HEK293 (cell line): ENCODE measurements around the gene C18orf32.

ENCODE experiments used
- CTCF ChIA-PET: fragments of 350-600 bp; formaldehyde crosslinking; extraction: SDS; loops from one replicate; lab custom pipeline; 2021; ENCODE audit warnings: antibody characterized with exemption; lab: Yijun Ruan, JAX
- POLR2A ChIA-PET: fragments of 300-600 bp; formaldehyde crosslinking; extraction: SDS; loops from one replicate; lab custom pipeline; 2020; ENCODE audit warnings: antibody characterized with exemption, inconsistent platforms; lab: Yijun Ruan, JAX
- H3K27ac ChIP-seq: fragments of 200-500 bp; sonication (Bioruptor generic); 2 replicates; pipeline ENCODE4 v1.5.1; 2014; ENCODE audit warnings: low read depth, low read length, control low read depth, inconsistent platforms; ENCODE audit errors: extremely low read depth
- H3K36me3 ChIP-seq, 2 experiments: fragments of 200-500 bp in 1 of 2; sonication (Bioruptor generic) in 1 of 2; 1 replicate in 1 of 2; 2 replicates in 1 of 2; pipeline ENCODE4 v1.5.1; 2014 to 2017; ENCODE audit warnings: inconsistent platforms in 2 of 2, low read length in 2 of 2; ENCODE audit not compliant: control insufficient read depth in 2 of 2, insufficient read depth in 1 of 2
- H3K4me1 ChIP-seq: fragments of 200-500 bp; sonication (Bioruptor generic); 2 replicates; pipeline ENCODE4 v1.5.1; 2014; ENCODE audit warnings: mild to moderate bottlenecking, low read length, inconsistent platforms; ENCODE audit not compliant: control insufficient read depth, insufficient read depth
- H3K4me3 ChIP-seq: 2 replicates; pipeline ENCODE4 v1.5.1; 2011; ENCODE audit warnings: low read depth, mild to moderate bottlenecking, control low read depth, low read length, moderate library complexity
- H3K9me3 ChIP-seq: fragments of 200-500 bp; sonication (Bioruptor generic); 2 replicates; pipeline ENCODE4 v1.5.1; 2014; ENCODE audit warnings: low read depth, low read length, inconsistent platforms; ENCODE audit not compliant: control insufficient read depth, insufficient read depth
- GLIS1 ChIP-seq: fragments of 450-650 bp; formaldehyde crosslinking; IDR thresholded peaks from 2 replicates; pipeline ENCODE4 v1.5.1; 2016; ENCODE audit warnings: missing biosample characterization, missing genetic modification characterization
- MZF1 ChIP-seq: fragments of 450-650 bp; formaldehyde crosslinking; IDR thresholded peaks from 2 replicates; pipeline ENCODE4 v1.5.1; 2017; ENCODE audit warnings: missing biosample characterization, missing genetic modification characterization, borderline replicate concordance
- PATZ1 ChIP-seq: fragments of 450-650 bp; formaldehyde crosslinking; IDR thresholded peaks from 2 replicates; pipeline ENCODE4 v1.5.1; 2016; ENCODE audit warnings: missing biosample characterization, missing genetic modification characterization
- PRDM1 ChIP-seq: fragments of 450-650 bp; formaldehyde crosslinking; IDR thresholded peaks from 2 replicates; pipeline ENCODE4; 2016; ENCODE audit warnings: missing biosample characterization, missing genetic modification characterization
- PRDM4 ChIP-seq: fragments of 450-650 bp; formaldehyde crosslinking; IDR thresholded peaks from 2 replicates; pipeline ENCODE4 v1.5.1; 2017; ENCODE audit warnings: missing biosample characterization, missing genetic modification characterization
- SCRT2 ChIP-seq: fragments of 450-650 bp; formaldehyde crosslinking; IDR thresholded peaks from 2 replicates; pipeline ENCODE4 v1.5.1; 2016; ENCODE audit warnings: missing biosample characterization, missing genetic modification characterization
- ZBTB1 ChIP-seq: fragments of 450-650 bp; formaldehyde crosslinking; IDR thresholded peaks from 2 replicates; pipeline ENCODE4 v1.5.1; 2016; ENCODE audit warnings: missing biosample characterization, missing genetic modification characterization
- ZFP3 ChIP-seq: fragments of 450-650 bp; formaldehyde crosslinking; IDR thresholded peaks from 2 replicates; pipeline ENCODE4 v1.5.1; 2016; ENCODE audit warnings: low read depth, missing biosample characterization, missing genetic modification characterization
- ZIC2 ChIP-seq: fragments of 450-650 bp; formaldehyde crosslinking; IDR thresholded peaks from 2 replicates; pipeline ENCODE4 v1.5.1; 2016; ENCODE audit warnings: missing biosample characterization, missing genetic modification characterization
- ZNF133 ChIP-seq: fragments of 450-650 bp; formaldehyde crosslinking; IDR thresholded peaks from 2 replicates; pipeline ENCODE4 v1.5.1; 2016; ENCODE audit warnings: missing biosample characterization, missing genetic modification characterization
- ZNF2 ChIP-seq: fragments of 450-650 bp; formaldehyde crosslinking; IDR thresholded peaks from 2 replicates; pipeline ENCODE4 v1.5.1; 2016; ENCODE audit warnings: missing biosample characterization, missing genetic modification characterization
- ZNF214 ChIP-seq: fragments of 450-650 bp; formaldehyde crosslinking; IDR thresholded peaks from 2 replicates; pipeline ENCODE4 v1.5.1; 2017; ENCODE audit warnings: missing biosample characterization, mild to moderate bottlenecking, missing genetic modification characterization, borderline replicate concordance
- ZNF248 ChIP-seq: fragments of 450-650 bp; formaldehyde crosslinking; IDR thresholded peaks from 2 replicates; pipeline ENCODE4 v1.5.1; 2017; ENCODE audit warnings: missing biosample characterization, missing genetic modification characterization
- ZNF366 ChIP-seq: fragments of 450-650 bp; formaldehyde crosslinking; conservative IDR thresholded peaks from 2 replicates; pipeline ENCODE4 v1.5.1; 2016; ENCODE audit warnings: missing biosample characterization, missing genetic modification characterization
- ZNF580 ChIP-seq: fragments of 450-650 bp; formaldehyde crosslinking; IDR thresholded peaks from 2 replicates; pipeline ENCODE4 v1.5.1; 2016; ENCODE audit warnings: missing biosample characterization, missing genetic modification characterization
- ZNF585B ChIP-seq: fragments of 450-650 bp; formaldehyde crosslinking; IDR thresholded peaks from 2 replicates; pipeline ENCODE4 v1.5.1; 2016; ENCODE audit warnings: missing biosample characterization, missing genetic modification characterization
- ZNF624 ChIP-seq: fragments of 450-650 bp; formaldehyde crosslinking; IDR thresholded peaks from 2 replicates; pipeline ENCODE4 v1.5.1; 2017; ENCODE audit warnings: missing biosample characterization, missing genetic modification characterization
- ZNF660 ChIP-seq: fragments of 450-650 bp; IDR thresholded peaks from 2 replicates; pipeline ENCODE4 v1.5.1; 2018; ENCODE audit warnings: missing biosample characterization, mild to moderate bottlenecking, missing genetic modification characterization
- ZNF837 ChIP-seq: fragments of 450-650 bp; formaldehyde crosslinking; IDR thresholded peaks from 2 replicates; pipeline ENCODE4 v1.5.1; 2016; ENCODE audit warnings: missing biosample characterization, missing genetic modification characterization

C18orf32 gene

GRCh38 chr18:49525981-49526380, 38.9 kb upstream of the C18orf32 start:
- no peaks in the 10 kb centered on the region for H3K36me3 ChIP-seq
- ChIA-PET CTCF (interaction anchor here (1.1 to 1.4 kb wide), 2 partner anchors 33 to 251 kb away, joined by 3 read pairs; no protein-coding TSS in a partner anchor), POLR2A (no interaction called here)
- H3K27ac ChIP-seq, result no peak overlapping the region
- TF ChIP-seq ZFP3 (tag by site-specific recombination) (no peak), ZNF624 (tag by site-specific recombination) (no peak), PRDM1 (tag by site-specific recombination) (no peak), PATZ1 (tag by site-specific recombination) (no peak), MZF1 (tag by site-specific recombination) (no peak), ZNF2 (tag by site-specific recombination) (no peak), ZNF366 (no peak), ZNF585B (no peak)
- H3K4me3 ChIP-seq, result no peak overlapping the region
- peaks cover 13% of the 10 kb centered on the region for H3K4me1 ChIP-seq
- no peaks in the 10 kb centered on the region for H3K9me3 ChIP-seq

GRCh38 chr18:49524951-49525350, 37.9 kb upstream of the C18orf32 start:
- H3K36me3 ChIP-seq, result no peaks in the 10 kb centered on the region
- H3K4me1 ChIP-seq, result peaks cover 19% of the 10 kb centered on the region
- H3K27ac ChIP-seq, result no peak overlapping the region
- TF ChIP-seq ZNF580, result no peak
- no peak for TF ChIP-seq ZNF214 (tag by site-specific recombination)
- no peak for TF ChIP-seq SCRT2 (tag by site-specific recombination)
- no peak for TF ChIP-seq ZNF660 (tag by site-specific recombination)
- TF ChIP-seq ZNF837, result no peak
- no peak for TF ChIP-seq PRDM4 (tag by site-specific recombination)
- TF ChIP-seq ZBTB1 (tag by site-specific recombination), result no peak
- H3K4me3 ChIP-seq, result no peak overlapping the region
- ChIA-PET CTCF (interaction anchor here (0.8 to 1.4 kb wide), 5 partner anchors 10 to 333 kb away, joined by 3 to 4 read pairs (median 3); no protein-coding TSS in a partner anchor), POLR2A (no interaction called here)
- no peaks in the 10 kb centered on the region for H3K9me3 ChIP-seq

GRCh38 chr18:49524349-49524748, 37.3 kb upstream of the C18orf32 start:
- Histone ChIP-seq H3K27ac (no peak overlapping the region), H3K4me1 (peaks cover 17% of the 10 kb centered on the region), H3K36me3 (no peaks in the 10 kb centered on the region), H3K4me3 (no peak overlapping the region), H3K9me3 (no peaks in the 10 kb centered on the region)
- ChIA-PET POLR2A (no interaction called here), CTCF (interaction anchor here (0.6 to 1.4 kb wide), 4 partner anchors 13 to 334 kb away, joined by 3 to 4 read pairs (median 4); no protein-coding TSS in a partner anchor)
- TF ChIP-seq GLIS1 (tag by site-specific recombination) (peak; percentile 19), ZIC2 (tag by site-specific recombination) (0 out of 2 replicates have a peak, but pooled peaks have one; percentile 15), ZNF133 (tag by site-specific recombination) (no peak), ZNF248 (tag by site-specific recombination) (no peak)
